ENCODE results near the gene FLYWCH1. TPM values are rescaled to one million over a fixed set of nuclear protein-coding genes. Genes with fewer than 3 reads are reported as not detected.
"Not testable (repeated sequence)": the region's sequence is repeated elsewhere in the genome, so short reads cannot be mapped to it uniquely, and the experiment has no call there.

Gene FLYWCH1
- total RNA-seq, 4 donors from 2014 or later: 30.1 to 67.4 (median 46.8) TPM

DNA sequence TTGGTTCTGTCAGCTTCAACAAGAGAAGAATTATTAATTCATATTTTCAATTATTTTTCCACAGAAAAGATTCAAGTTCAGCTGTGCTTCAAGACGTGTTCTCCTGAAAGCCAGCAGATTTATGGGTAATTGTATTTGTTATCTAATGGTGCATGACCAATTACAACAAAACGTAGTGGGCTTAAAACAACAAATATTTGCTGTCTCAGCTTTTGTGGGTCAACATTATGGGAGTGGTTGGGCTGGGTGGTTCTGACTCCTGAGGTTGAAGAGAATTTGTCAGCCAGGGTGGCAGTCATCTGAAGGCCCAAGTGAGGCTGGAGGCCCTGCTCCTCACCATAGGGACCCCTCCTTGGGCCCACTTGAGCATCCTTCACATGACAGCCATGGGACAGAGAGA lies 28.2 kb downstream of the FLYWCH1 start:
- no peak for DNase-seq
- no peaks in the 10 kb centered on the region for H3K4me1 ChIP-seq
- no peaks in the 10 kb centered on the region for H3K9me3 ChIP-seq
- H3K27ac ChIP-seq: no peak overlapping the region
- TF ChIP-seq POLR2A (IDR thresholded peaks at IDR 0.05): no peak
- TF ChIP-seq, protein P1, sequence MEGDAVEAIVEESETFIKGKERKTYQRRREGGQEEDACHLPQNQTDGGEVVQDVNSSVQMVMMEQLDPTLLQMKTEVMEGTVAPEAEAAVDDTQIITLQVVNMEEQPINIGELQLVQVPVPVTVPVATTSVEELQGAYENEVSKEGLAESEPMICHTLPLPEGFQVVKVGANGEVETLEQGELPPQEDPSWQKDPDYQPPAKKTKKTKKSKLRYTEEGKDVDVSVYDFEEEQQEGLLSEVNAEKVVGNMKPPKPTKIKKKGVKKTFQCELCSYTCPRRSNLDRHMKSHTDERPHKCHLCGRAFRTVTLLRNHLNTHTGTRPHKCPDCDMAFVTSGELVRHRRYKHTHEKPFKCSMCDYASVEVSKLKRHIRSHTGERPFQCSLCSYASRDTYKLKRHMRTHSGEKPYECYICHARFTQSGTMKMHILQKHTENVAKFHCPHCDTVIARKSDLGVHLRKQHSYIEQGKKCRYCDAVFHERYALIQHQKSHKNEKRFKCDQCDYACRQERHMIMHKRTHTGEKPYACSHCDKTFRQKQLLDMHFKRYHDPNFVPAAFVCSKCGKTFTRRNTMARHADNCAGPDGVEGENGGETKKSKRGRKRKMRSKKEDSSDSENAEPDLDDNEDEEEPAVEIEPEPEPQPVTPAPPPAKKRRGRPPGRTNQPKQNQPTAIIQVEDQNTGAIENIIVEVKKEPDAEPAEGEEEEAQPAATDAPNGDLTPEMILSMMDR (IDR thresholded peaks at IDR 0.05): no peak
- H3K27me3 ChIP-seq: no peaks in the 10 kb centered on the region
- H3K36me3 ChIP-seq: peaks cover 0 to 79% (median 0%) of the 10 kb centered on the region in 3 donors
- no peak overlapping the region for H3K4me3 ChIP-seq

DNA sequence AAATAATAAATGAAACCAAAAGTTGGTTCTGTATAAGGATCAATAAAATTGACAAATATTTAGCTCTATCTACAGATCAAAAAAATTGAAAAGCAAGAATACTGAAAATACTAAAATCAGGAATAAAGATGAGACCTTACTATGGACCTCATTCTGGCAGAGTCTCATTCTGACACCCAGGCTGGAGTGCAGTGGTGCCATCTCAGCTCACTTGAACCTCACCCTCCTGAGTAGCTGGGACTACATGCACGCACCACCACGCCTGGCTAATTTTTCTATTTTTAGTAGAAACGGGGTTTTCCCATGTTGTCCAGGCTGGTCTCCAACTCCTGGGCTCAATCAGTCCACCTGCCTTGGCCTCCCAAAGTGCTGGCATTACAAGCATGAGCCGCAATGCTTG lies 30.3 kb downstream of the FLYWCH1 start:
- Histone ChIP-seq H3K27ac (no peak overlapping the region), H3K36me3 (peaks cover 0 to 62% (median 0%) of the 10 kb centered on the region in 3 donors), H3K4me1 (no peaks in the 10 kb centered on the region), H3K27me3 (no peaks in the 10 kb centered on the region), H3K9me3 (no peaks in the 10 kb centered on the region), H3K4me3 (no peak overlapping the region)
- TF ChIP-seq, protein P1 (IDR thresholded peaks at IDR 0.05): no peak
- no peak for TF ChIP-seq POLR2A (IDR thresholded peaks at IDR 0.05)
- DNase-seq: no peak

DNA sequence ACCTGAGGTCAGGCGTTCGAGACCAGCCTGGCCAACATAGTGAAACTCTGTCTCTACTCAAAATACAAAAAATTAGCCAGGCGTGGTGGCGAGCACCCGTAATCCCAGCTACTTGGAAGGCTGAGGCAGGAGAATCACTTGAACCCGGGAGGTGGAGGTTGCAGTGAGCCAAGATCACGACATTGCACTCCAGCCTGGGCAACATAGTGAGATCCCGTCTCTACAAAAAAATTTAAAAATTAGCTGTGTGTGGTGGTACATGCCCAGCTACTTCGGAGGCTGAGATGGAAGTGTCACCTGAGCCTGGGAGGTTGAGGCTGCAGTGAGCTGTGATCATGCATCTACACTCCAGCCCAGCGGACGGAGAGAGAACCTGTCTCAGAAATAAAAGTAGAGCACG lies 32.0 kb downstream of the FLYWCH1 start:
- H3K9me3 ChIP-seq, H3K27ac ChIP-seq, DNase-seq, H3K4me1 ChIP-seq, H3K27me3 ChIP-seq, H3K4me3 ChIP-seq: not testable (repeated sequence)
- H3K36me3 ChIP-seq: peaks cover 0 to 50% (median 0%) of the 10 kb centered on the region in 3 donors

DNA sequence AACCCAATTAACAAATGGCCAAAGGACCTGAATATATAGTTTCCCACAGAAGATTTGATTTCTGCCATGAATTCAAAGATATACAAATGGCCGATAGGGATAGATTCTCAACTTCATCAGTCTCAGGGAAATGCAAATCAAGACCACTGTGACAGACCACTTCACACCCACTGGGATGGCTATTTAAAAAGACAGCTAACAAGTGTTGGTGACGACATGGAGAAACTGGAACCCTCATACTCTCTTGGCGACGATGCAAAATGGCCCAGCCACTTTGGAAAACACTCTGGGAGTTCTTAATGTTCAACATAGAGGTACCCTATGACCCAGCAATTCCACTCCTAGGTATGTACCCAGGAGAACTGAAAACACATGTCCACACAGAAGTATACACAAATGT lies 34.9 kb downstream of the FLYWCH1 start:
- Histone ChIP-seq H3K4me3 (no peak overlapping the region), H3K4me1 (no peaks in the 10 kb centered on the region), H3K27me3 (no peaks in the 10 kb centered on the region), H3K27ac (no peak overlapping the region), H3K36me3 (peaks cover 0 to 28% (median 0%) of the 10 kb centered on the region in 3 donors), H3K9me3 (no peaks in the 10 kb centered on the region)
- no peak for DNase-seq
- TF ChIP-seq, protein P1 (IDR thresholded peaks at IDR 0.05): no peak
- TF ChIP-seq POLR2A (IDR thresholded peaks at IDR 0.05): no peak

DNA sequence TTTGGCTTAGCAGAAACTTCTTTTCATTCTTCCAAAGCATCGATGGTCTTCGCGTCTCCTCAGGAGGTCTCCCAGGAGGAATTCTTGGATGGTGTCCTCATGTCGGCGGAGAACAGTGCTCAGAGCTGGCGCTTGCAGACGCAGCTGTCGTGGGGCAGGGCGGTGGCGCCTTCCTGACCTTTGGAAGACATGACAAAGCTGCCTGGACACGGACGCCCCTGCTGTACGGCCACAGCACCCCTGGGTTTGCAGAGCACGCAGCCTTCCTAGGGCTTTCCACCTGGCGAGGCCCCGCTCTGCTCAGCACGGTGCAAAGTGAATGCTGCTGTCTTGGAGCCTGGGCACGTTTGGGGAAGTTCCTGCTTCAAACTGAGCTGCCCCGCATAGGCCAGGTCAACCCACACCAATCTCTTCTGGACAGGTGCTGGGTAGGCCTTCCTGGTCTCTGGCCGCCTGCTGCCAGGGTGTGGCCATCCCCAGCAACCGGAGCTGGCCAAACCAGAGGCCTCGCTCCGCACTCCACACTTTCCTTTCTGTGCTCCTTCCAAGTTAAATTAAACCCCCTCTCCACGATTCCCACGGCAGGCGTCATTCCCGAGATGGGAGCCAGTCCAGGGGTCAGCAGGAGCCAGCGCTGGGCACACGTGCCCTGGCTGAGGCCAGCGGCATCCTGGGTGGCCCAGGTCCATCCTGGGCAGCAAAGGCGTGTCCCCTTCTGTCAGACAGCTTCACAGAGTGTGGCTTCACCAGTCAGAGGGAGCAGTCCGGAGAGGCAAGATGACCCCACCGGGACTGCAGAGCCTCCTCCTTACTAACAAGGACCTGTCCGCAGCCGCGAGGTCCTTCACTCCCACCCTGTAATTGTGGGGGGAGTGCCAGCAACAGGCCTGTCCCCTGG lies 37.3 kb downstream of the FLYWCH1 start:
- no peak for DNase-seq
- H3K9me3 ChIP-seq: no peaks in the 10 kb centered on the region
- H3K4me1 ChIP-seq: no peaks in the 10 kb centered on the region
- TF ChIP-seq, protein P1 (IDR thresholded peaks at IDR 0.05): no peak
- no peak for TF ChIP-seq POLR2A (IDR thresholded peaks at IDR 0.05)
- H3K4me3 ChIP-seq: no peak overlapping the region
- H3K27me3 ChIP-seq: no peaks in the 10 kb centered on the region
- no peak overlapping the region for H3K27ac ChIP-seq
- peaks cover 0 to 13% (median 0%) of the 10 kb centered on the region in 3 donors for H3K36me3 ChIP-seq

DNA sequence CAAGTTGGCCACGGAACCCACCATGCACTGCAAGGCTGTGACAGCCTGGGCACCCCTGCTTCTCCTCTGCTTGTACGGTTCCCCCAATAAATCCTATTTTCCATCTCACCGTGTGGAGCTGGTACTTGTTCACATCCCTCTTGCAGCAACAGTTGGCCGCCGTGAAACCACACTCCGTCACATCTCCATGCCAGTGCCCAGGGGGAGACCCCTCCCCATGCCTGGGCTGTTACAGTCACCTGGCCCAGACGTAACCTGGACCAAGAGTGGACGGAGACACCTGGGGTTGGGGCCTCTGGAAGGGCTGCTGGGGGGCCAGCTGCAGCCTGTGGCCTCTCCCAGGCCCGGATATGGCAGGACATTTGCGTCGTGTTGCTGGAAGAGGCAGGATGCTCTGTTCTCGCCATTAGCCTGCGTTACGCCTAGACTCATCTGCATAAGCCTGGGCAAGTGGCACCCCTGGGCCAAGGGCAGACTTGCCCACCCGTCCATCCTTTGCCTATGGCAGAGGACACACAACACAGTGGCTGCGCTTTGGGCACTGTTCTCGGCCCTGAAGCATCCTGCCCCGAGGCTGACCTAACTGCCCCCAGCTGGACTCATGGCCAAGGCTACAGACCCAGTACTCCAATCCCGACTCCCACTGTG lies 38.1 kb downstream of the FLYWCH1 start:
- Histone ChIP-seq H3K4me1 (no peaks in the 10 kb centered on the region), H3K27me3 (no peaks in the 10 kb centered on the region), H3K4me3 (no peak overlapping the region), H3K9me3 (no peaks in the 10 kb centered on the region), H3K27ac (no peak overlapping the region), H3K36me3 (peaks cover 0 to 11% (median 0%) of the 10 kb centered on the region in 3 donors)
- no peak for DNase-seq
- TF ChIP-seq POLR2A (IDR thresholded peaks at IDR 0.05): no peak
- TF ChIP-seq, protein P1 (IDR thresholded peaks at IDR 0.05): no peak

Data from Peyer's patch (tissue), 4 donors.